K562 (cell line): ENCODE results near the gene NCR1. TPM values are rescaled to one million over a fixed set of nuclear protein-coding genes. Genes with fewer than 3 reads are reported as not detected.

Experiments used
- ARID1B ChIP-seq: fragments of 450-650 bp; IDR thresholded peaks from 2 replicates; pipeline ENCODE4 v1.6.1; 2016; ENCODE audit warnings: antibody characterized with exemption, mild to moderate bottlenecking, inconsistent platforms
- CBFA2T3 ChIP-seq: fragments of 450-650 bp; IDR thresholded peaks from 2 replicates; pipeline ENCODE4 v1.6.1; 2017
- GABPB2 ChIP-seq: fragments of 250-450 bp; sonication (Bioruptor Pico); conservative IDR thresholded peaks from 2 replicates; pipeline ENCODE4 v1.5.1; 2021; ENCODE audit warnings: mild to moderate bottlenecking
- JUND ChIP-seq, 2 experiments: IDR thresholded peaks; 2 replicates in 1 of 2; 3 replicates in 1 of 2; pipeline ENCODE4 v1.6.1; 2011; ENCODE audit warnings: borderline replicate concordance in 2 of 2, low read depth in 2 of 2, low read length in 2 of 2, improper control_type of control experiment in 1 of 2, missing biosample characterization in 1 of 2, missing genetic modification characterization in 1 of 2, missing genetic modification reagents in 1 of 2
- KDM5B ChIP-seq: fragments of 200-600 bp; sonication (generic); IDR thresholded peaks from 2 replicates; pipeline ENCODE4 v1.6.1; 2012; ENCODE audit warnings: low read depth, mild to moderate bottlenecking, moderate library complexity, low read length, control low read depth, inconsistent platforms; ENCODE audit not compliant: insufficient replicate concordance
- MYC ChIP-seq, 2 experiments: fragments of 250-450 bp in 1 of 2; sonication (Bioruptor Pico) in 1 of 2; IDR thresholded peaks; 2 replicates each; pipeline versions ENCODE4 v1.5.1 to v1.6.1; 2012 to 2021; ENCODE audit warnings: low read depth in 2 of 2, borderline replicate concordance in 1 of 2, improper control_type of control experiment in 1 of 2, low read length in 1 of 2, mild to moderate bottlenecking in 1 of 2, moderate library complexity in 1 of 2
- RCOR1 ChIP-seq, 2 experiments: IDR thresholded peaks; 2 replicates each; pipeline ENCODE4 v1.6.1; 2012; ENCODE audit warnings: low read depth in 2 of 2, low read length in 2 of 2, borderline replicate concordance in 1 of 2, improper control_type of control experiment in 1 of 2
- REST ChIP-seq, 2 experiments: fragments of 450-650 bp; formaldehyde crosslinking in 1 of 2; IDR thresholded peaks; 2 replicates each; pipeline versions ENCODE4 v1.4.0 to v1.6.1; 2014 to 2020; ENCODE audit warnings: mild to moderate bottlenecking in 2 of 2, borderline replicate concordance in 1 of 2, low read depth in 1 of 2
- SMARCC2 ChIP-seq: fragments of 450-650 bp; IDR thresholded peaks from 2 replicates; pipeline ENCODE4 v1.6.1; 2017; ENCODE audit warnings: antibody characterized with exemption, moderate library complexity, mild to moderate bottlenecking, low read depth
- SMARCE1 ChIP-seq: fragments of 450-650 bp; IDR thresholded peaks from 2 replicates; pipeline ENCODE4 v1.7.1; 2016; ENCODE audit warnings: mild to moderate bottlenecking
- SOX6 ChIP-seq: fragments of 450-650 bp; IDR thresholded peaks from 2 replicates; pipeline ENCODE4 v1.6.1; 2014; ENCODE audit warnings: mild to moderate bottlenecking
- TEAD4 ChIP-seq, 2 experiments: sonication (generic) in 1 of 2; formaldehyde crosslinking in 1 of 2; IDR thresholded peaks; 2 replicates each; pipeline versions ENCODE4 v1.6.1 to v1.8.0; 2012 to 2022; ENCODE audit warnings: borderline replicate concordance in 1 of 2, inconsistent platforms in 1 of 2, low read length in 1 of 2, mild to moderate bottlenecking in 1 of 2, missing genetic modification reagents in 1 of 2
- U2AF1 ChIP-seq: fragments of 200-400 bp; formaldehyde crosslinking; optimal IDR thresholded peaks from 2 replicates; pipeline ENCODE3; 2017; ENCODE audit warnings: mild to moderate bottlenecking, low read depth, low read length, moderate library complexity
- VEZF1 ChIP-seq: fragments of 200-800 bp; sonication (Bioruptor generic); IDR thresholded peaks from 2 replicates; pipeline ENCODE4 v1.6.1; 2017; ENCODE audit warnings: missing genetic modification characterization, missing compliant biosample characterization
- ZNF175 ChIP-seq: fragments of 200-800 bp; sonication (Bioruptor generic); IDR thresholded peaks from 2 replicates; pipeline ENCODE4 v1.6.1; 2016; ENCODE audit warnings: low read depth, mild to moderate bottlenecking, missing genetic modification characterization, missing compliant biosample characterization
- ZNF311 ChIP-seq: fragments of 250-450 bp; sonication (Bioruptor Pico); IDR thresholded peaks from 2 replicates; pipeline ENCODE4 v1.4.0; 2020; ENCODE audit warnings: mild to moderate bottlenecking, moderate library complexity
- ZNF75A ChIP-seq: fragments of 450-650 bp; formaldehyde crosslinking; IDR thresholded peaks from 2 replicates; pipeline ENCODE4 v1.4.0; 2020; ENCODE audit warnings: mild to moderate bottlenecking
- polyA plus RNA-seq, 8 experiments: library from polyadenylated mRNA; depleted of rRNA in 4 of 8; stranded (reverse) in 5 of 8; unstranded in 3 of 8; fragments of >200 nt; fragmentation: Nextera tagmentation in 2 of 8; fragmentation: Illumina TruSeq in 1 of 8; extraction: Ambion mirVana in 2 of 8; extraction: Trizol in 1 of 8; gene quantifications; 2 replicates each; pipeline versions ENCODE4 v1.2.1 to v1.2.3, GENCODE V29; 2011 to 2014; ENCODE audit warnings: inconsistent platforms in 1 of 8, missing spikeins in 1 of 8
- total RNA-seq, 7 experiments: library from RNA; depleted of rRNA in 6 of 7; stranded (reverse); fragments of >200 nt in 6 of 7; fragmentation: Illumina TruSeq in 2 of 7; extraction: Trizol in 2 of 7; gene quantifications; 2 replicates each; pipeline versions ENCODE4 v1.2.1 to v1.2.3, GENCODE V29; 2011 to 2021; ENCODE audit warnings: low replicate concordance in 1 of 7

The NCR1 gene
- total and polyA plus RNA-seq, 9 of the 15 experiments (the other 6 are each of a cell fraction or from before 2014, with no cell fraction given): 0.25 to 3.1 (median 1.2) TPM

DNA sequence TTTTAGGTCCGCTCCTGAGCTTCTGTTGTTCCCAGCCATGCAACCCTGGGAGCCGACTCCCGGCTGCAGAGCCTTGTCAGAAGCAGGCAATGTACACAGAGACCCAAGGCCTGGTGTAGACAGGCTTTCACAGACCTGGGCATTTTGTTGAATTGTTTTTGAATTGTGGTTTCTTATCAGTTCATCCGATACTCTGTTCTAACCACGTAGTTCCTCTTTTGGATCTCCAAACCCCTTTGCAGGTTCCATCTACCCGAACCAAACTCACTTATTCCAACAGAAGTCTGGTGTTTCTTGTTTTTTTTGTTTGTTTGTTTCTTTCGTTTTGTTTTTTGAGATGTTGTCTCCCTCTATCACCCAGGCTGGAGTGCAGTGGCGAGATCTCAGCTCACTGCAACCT lies 53.9 kb downstream of the NCR1 start (continued):
- peak; percentile 96 for TF ChIP-seq SMARCE1
- peak; percentile 23; the same call in 1 of the 2 replicates for TF ChIP-seq REST (IDR thresholded peaks at IDR 0.05; ENCODE audit: borderline replicate concordance)
- no peak for TF ChIP-seq REST (CRISPR knock-in tag; IDR thresholded peaks at IDR 0.05; ENCODE audit: low read depth)
- TF ChIP-seq ARID1B: peak; percentile 88
- no peak for TF ChIP-seq U2AF1
- TF ChIP-seq CBFA2T3: peak; percentile 66
- TF ChIP-seq GABPB2 (CRISPR knock-in tag): no peak
- TF ChIP-seq SMARCC2: peak; percentile 55; the same call in 1 of the 2 replicates
- TF ChIP-seq VEZF1 (CRISPR knock-in tag): 0 out of 2 replicates have a peak, but pooled peaks have one; percentile 34
- TF ChIP-seq ZNF175: 0 out of 2 replicates have a peak, but pooled peaks have one; percentile 49
- TF ChIP-seq ZNF75A: no peak
- peak; percentile 7; the same call in 1 of the 2 replicates for TF ChIP-seq JUND (IDR thresholded peaks at IDR 0.05; ENCODE audit: borderline replicate concordance, low read depth, low read length)
- TF ChIP-seq JUND (tag; IDR thresholded peaks at IDR 0.05; ENCODE audit: borderline replicate concordance, low read depth, low read length): no peak; the same call in 2 of the 3 replicates
- TF ChIP-seq MYC (IDR thresholded peaks at IDR 0.05; ENCODE audit: low read depth, low read length): 0 out of 2 replicates have a peak, but pooled peaks have one; percentile 22
- no peak for TF ChIP-seq MYC (CRISPR knock-in tag; IDR thresholded peaks at IDR 0.05; ENCODE audit: borderline replicate concordance, low read depth)
- TF ChIP-seq TEAD4 (IDR thresholded peaks at IDR 0.05; ENCODE audit: low read length): peak; percentile 79
- no peak for TF ChIP-seq TEAD4 (CRISPR knock-in tag; IDR thresholded peaks at IDR 0.05; ENCODE audit: borderline replicate concordance)
- no peak for TF ChIP-seq ZNF311 (CRISPR knock-in tag)
- no peak for TF ChIP-seq KDM5B
- peak in 1 of 2 experiments; percentile 83; a peak in 2 of 4 replicates for TF ChIP-seq RCOR1 (IDR thresholded peaks at IDR 0.05; ENCODE audit: borderline replicate concordance in 1 of 2, low read depth in 2 of 2, low read length in 2 of 2)
- TF ChIP-seq SOX6: peak; percentile 96
